Astrocyte (in vitro differentiated cells and primary cell): ENCODE data around the gene RFX7.

ENCODE experiments used
- CTCF ChIP-seq: IDR thresholded peaks from 2 replicates; pipeline ENCODE4 v1.5.1; 2011; ENCODE audit warnings: low read depth, mild to moderate bottlenecking, inconsistent platforms, low read length, moderate library complexity; ENCODE audit not compliant: insufficient read depth
- EZH2 ChIP-seq: IDR thresholded peaks from 2 replicates; pipeline ENCODE4 v1.6.1; 2012; ENCODE audit warnings: mild to moderate bottlenecking, low read length, inconsistent platforms; ENCODE audit not compliant: insufficient read depth

- no peak for TF ChIP-seq CTCF
- no peak for TF ChIP-seq EZH2
These were observed 21.4 kb downstream of the RFX7 start for GRCh38 chr15:56222302-56222701.
